NCI-H2171 treated with DMSO at 0.1 percent for 48 hours (cell line): ENCODE results near the gene PPA2.
A peak's percentile ranks its signal among the peaks of the same experiment; 100 is the strongest.
"Not testable (repeated sequence)": the region's sequence is repeated elsewhere in the genome, so short reads cannot be mapped to it uniquely, and the experiment has no call there.

ENCODE experiments used
- DNase-seq: peaks from one replicate; lab custom pipeline; 2025; lab: John Stamatoyannopoulos, UW

Gene PPA2

GRCh38 chr4:105458541-105458940 lies 15.3 kb downstream of the PPA2 start:
- not testable (repeated sequence) for DNase-seq

- DNase-seq = no peak
Observed at GRCh38 chr4:105458001-105458400, 15.9 kb downstream of the PPA2 start.

GRCh38 chr4:105455998-105456397 lies 17.9 kb downstream of the PPA2 start:
- DNase-seq = no peak

GRCh38 chr4:105455182-105455581 lies 18.7 kb downstream of the PPA2 start:
- no peak for DNase-seq

GRCh38 chr4:105453550-105454205 lies 20.2 kb downstream of the PPA2 start:
- DNase-seq = no peak

- no peak for DNase-seq
Observed at GRCh38 chr4:105451346-105451745, 22.5 kb downstream of the PPA2 start.

DNA sequence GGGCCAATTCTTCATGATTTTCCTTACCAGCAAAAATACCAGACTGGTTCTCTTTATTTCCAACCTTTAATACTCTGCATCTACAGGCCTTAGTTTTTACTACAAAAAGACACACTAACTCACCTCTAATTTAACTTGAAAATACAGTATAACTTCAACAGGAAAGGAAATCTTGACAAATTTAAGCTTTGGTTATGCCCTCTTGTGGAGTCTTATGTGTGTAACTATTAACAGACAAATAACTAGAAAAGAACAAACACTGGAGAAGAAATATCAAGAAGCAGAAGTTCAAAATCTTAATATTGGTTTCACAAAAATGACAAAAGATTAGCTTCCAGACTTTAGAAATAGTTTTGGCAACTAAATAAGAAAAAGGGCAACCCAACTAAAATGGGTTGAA lies 33.0 kb downstream of the PPA2 start:
- no peak for DNase-seq

DNA sequence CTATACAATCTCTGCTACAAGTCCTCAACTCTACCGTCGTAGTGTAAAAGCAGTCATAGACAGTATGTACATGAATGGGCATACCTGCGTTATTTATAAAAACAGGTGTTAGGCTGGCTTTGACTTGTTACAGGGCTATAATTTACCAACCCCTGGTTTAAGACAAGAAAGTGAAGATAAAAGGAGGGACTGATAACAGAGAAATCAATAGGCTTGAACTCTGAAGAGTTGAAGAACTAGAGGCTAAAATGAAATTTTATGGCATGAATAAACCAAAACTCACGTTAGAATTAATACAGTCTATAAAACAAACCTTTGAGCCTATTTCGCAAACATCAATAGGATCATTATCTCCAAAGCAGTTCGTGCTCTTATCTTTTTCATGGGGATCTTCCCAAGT lies 36.2 kb downstream of the PPA2 start:
- DNase-seq = no peak

DNA sequence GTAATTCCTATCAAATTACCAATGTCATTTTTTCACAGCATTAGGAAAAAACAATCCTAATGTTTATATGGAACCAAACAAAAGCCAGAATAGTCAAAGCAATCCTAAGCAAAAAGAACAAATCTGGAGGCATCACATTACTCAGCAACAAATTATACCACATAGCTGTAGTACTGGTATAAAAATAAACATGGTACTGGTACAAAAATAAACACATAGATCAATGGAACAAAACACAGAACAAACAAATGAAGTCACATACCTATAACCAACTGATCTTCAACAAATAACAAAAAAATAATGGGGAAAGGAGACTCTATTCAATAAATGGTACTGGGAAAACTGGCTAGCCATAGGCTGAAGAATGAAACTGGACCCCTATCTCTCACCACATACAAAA lies 37.4 kb downstream of the PPA2 start:
- no peak for DNase-seq

- DNase-seq = no peak
Observed at GRCh38 chr4:105434940-105435339, 38.9 kb downstream of the PPA2 start.

GRCh38 chr4:105433421-105433820 lies 40.4 kb downstream of the PPA2 start:
- no peak for DNase-seq

GRCh38 chr4:105432438-105432837 lies 41.4 kb downstream of the PPA2 start:
- DNase-seq = no peak

GRCh38 chr4:105430811-105431210 lies 43.1 kb downstream of the PPA2 start:
- DNase-seq = no peak

GRCh38 chr4:105426187-105426897 lies 47.5 kb downstream of the PPA2 start:
- no peak for DNase-seq

DNA sequence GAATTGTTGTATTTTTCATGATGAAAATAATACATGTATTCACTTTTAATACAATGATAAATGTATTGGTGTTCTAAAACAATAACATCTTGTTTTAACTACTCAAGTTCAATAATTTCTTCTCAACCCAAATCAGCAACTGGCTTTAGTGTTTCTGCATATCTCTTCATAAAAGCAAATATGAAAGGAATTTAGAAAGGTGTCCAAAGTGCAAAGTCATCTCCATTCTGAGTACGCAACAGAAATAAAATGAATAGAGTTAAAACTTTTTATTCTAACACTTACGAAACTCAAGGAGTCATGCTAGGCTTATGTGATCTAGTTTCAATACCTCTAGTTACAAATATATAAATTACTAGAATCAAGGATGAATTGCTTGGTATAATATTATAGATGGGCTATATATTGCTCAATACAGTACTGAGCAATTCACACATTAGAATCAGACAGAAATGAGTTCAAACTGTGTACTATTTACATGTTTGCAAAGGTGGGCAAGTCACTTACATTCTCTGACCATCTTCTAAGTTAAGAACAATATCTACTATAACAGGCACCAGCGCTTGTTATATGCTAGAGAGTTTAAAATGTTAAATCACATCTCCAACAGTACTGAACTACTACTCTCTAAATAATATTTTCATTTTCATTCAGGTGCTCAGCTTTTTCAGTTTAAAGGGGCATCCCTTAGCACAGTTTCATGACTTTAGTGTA lies 51.5 kb downstream of the PPA2 start:
- no peak for DNase-seq

DNA sequence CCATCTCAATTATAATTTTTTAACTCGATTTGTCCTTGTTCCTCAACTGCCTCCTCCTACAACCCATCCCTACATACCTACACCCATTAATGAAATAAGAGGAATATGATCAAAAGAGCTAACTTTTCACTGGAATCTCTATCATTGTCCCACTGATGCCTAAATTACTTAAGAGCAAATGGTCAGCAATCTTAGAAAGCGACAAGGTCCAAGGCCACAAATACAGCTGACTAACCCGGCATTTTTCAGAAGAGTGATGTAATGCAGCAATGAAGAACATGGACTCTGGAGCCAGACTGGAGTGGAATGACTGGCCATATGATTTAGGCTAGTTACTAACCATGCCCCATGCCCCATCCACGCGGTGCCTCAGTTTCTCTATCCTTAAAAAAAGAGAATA lies 56.2 kb downstream of the PPA2 start:
- DNase-seq = no peak

- peak; percentile 6 for DNase-seq
Observed at GRCh38 chr4:105415281-105415744, 58.5 kb downstream of the PPA2 start.

- no peak for DNase-seq
Observed at GRCh38 chr4:105414316-105414715, 59.5 kb downstream of the PPA2 start.

- not testable (repeated sequence) for DNase-seq
Observed at GRCh38 chr4:105409135-105409534, 64.7 kb downstream of the PPA2 start.

DNA sequence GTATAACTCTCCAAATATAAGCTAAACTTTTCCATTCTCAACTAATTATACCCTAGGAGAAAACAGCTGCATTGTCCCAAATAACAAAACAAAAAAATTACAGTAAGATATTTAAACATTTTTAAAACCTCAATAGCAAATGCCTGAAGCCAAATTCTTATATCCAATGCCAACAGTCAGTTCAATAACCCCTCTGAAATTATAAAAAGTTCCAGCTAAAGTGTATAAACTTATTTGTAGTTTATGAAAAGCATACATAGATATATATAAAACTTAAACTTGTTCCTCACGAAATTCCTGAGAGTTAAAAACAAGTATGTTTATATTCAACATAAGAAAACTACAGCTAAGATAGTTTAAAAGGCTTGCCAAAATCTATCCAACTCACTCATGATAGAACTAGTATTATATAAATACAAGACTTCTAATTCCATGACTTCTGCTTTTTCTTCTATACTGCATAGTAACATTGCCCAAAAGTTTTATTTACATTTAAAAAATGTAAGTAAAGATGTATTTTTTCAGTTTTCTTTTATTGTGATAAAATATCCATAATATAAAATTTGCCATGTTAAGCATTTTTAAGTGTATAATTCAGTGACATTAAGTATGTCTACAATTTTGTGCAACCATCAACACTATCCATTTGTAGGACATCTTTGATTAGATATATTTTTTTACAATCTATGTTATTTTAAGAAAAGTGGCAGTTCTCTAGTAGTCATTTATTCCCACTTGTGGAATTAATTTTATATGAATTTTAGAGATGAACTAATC lies 72.8 kb downstream of the PPA2 start:
- DNase-seq = no peak

DNA sequence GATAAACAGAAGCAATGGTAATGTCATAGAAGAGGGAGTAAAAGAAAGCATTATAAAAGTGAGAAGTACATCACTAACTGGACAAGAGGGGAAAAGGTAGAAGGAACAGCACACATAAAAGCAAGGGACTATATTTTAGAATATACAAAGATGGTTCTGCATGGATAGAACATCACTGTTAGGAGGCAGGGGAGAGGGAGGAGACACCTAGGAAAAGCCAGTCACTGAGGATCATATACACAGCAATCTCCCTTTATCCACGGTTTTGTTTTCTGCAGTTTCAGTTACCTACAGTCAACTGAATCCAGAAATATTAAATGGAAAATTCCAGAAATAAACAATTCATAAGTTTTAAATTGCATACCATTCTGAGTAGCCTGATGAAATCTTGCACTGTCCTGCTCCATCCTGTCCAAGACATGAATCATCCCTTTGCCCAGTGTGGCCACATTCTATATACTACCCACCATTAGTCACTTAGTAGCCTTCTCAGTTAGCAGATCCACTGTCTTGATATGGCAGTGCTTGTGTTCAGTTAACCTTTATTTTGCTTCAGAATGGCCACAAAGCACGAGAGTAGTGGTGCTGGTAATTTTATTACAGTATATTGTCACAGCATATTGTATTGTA lies 74.2 kb downstream of the PPA2 start:
- DNase-seq = no peak

GRCh38 chr4:105392858-105393257 lies 81.0 kb downstream of the PPA2 start:
- DNase-seq = no peak
